ENCODE data around the gene MIA. TPM values are rescaled to one million over a fixed set of nuclear protein-coding genes. Genes with fewer than 3 reads are reported as not detected.

MIA gene
- total and polyA plus RNA-seq, 9 of the 15 experiments (the other 6 are each of a cell fraction or from before 2014, with no cell fraction given) = 0.21 TPM; not detected in 8

DNA sequence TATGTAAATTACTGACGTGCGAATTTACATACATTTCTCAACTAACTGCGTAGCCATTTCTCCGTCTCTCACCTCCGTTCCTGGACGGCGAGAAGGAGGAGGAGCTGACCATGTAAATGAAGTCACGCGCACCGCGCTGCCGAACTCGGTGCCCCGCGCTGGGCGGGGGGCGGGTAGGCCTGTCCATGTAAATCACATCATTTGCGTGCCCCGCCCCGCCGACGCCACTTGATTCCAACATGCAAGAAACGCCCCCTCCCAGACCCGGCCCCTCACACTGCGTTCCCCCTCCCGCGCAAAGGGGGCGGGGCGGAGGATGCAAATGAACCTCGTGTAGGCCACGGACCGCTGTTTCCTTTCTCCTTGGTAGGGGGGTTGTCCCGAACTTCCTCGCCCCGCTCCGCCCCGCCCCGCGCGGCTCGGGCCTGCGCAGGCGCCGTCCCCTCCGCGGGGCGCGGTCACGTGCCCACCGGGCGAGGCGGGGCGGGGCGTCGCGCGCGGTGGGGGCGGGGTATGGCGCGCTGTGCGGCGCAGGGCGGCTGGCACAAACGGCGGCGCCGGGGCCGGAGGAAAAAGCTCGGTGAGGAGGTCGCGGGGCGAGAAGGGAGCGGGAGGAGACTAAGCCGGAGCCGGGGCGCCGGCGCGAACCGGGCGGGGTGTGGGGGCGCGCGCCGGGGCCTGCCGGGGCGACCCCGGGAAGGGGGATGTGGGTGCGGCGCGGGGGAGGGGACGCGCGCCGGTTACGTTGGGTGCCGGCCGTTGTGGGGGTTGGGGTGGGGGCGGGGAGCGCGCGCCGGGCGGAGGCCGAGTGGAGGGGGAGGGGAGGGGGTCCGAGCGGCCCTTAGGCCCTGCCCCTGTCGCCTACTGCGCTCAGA lies 23.6 kb downstream of the MIA start, which contains the start of gene EGLN2 (continued):
- TF ChIP-seq NCOA4 (IDR thresholded peaks at IDR 0.05; ENCODE audit: partially characterized antibody) (no peak), HOXB6 (CRISPR knock-in tag; IDR thresholded peaks at IDR 0.05; ENCODE audit: borderline replicate concordance) (no peak), ZNF23 (CRISPR knock-in tag; IDR thresholded peaks at IDR 0.05) (no peak), RBM39 (optimal IDR thresholded peaks at IDR 0.05; ENCODE audit: low read depth, low read length) (no peak), HDAC6 (IDR thresholded peaks at IDR 0.05; ENCODE audit: low read depth, low read length) (no peak), ZNF143 (CRISPR knock-in tag; IDR thresholded peaks at IDR 0.05) (no peak), TAF9B (IDR thresholded peaks at IDR 0.05; ENCODE audit: partially characterized antibody) (no peak), GTF2E2 (tag; IDR thresholded peaks at IDR 0.05) (no peak), SAFB2 (IDR thresholded peaks at IDR 0.05; ENCODE audit: borderline replicate concordance, low read depth, low read length, severe bottlenecking) (no peak), PHF21A (IDR thresholded peaks at IDR 0.05; ENCODE audit: borderline replicate concordance, low read depth) (no peak), ZNF121 (CRISPR knock-in tag; conservative IDR thresholded peaks at IDR 0.05) (no peak), KDM5B (IDR thresholded peaks at IDR 0.05; ENCODE audit: insufficient replicate concordance, low read depth, low read length) (no peak)
- TF ChIP-seq, protein P1, sequence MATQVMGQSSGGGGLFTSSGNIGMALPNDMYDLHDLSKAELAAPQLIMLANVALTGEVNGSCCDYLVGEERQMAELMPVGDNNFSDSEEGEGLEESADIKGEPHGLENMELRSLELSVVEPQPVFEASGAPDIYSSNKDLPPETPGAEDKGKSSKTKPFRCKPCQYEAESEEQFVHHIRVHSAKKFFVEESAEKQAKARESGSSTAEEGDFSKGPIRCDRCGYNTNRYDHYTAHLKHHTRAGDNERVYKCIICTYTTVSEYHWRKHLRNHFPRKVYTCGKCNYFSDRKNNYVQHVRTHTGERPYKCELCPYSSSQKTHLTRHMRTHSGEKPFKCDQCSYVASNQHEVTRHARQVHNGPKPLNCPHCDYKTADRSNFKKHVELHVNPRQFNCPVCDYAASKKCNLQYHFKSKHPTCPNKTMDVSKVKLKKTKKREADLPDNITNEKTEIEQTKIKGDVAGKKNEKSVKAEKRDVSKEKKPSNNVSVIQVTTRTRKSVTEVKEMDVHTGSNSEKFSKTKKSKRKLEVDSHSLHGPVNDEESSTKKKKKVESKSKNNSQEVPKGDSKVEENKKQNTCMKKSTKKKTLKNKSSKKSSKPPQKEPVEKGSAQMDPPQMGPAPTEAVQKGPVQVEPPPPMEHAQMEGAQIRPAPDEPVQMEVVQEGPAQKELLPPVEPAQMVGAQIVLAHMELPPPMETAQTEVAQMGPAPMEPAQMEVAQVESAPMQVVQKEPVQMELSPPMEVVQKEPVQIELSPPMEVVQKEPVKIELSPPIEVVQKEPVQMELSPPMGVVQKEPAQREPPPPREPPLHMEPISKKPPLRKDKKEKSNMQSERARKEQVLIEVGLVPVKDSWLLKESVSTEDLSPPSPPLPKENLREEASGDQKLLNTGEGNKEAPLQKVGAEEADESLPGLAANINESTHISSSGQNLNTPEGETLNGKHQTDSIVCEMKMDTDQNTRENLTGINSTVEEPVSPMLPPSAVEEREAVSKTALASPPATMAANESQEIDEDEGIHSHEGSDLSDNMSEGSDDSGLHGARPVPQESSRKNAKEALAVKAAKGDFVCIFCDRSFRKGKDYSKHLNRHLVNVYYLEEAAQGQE (IDR thresholded peaks at IDR 0.05; ENCODE audit: borderline replicate concordance) = peak; percentile 54
- TF ChIP-seq, protein P1 (CRISPR knock-in tag; IDR thresholded peaks at IDR 0.05; ENCODE audit: low read depth) = no peak
- TF ChIP-seq, protein P2, sequence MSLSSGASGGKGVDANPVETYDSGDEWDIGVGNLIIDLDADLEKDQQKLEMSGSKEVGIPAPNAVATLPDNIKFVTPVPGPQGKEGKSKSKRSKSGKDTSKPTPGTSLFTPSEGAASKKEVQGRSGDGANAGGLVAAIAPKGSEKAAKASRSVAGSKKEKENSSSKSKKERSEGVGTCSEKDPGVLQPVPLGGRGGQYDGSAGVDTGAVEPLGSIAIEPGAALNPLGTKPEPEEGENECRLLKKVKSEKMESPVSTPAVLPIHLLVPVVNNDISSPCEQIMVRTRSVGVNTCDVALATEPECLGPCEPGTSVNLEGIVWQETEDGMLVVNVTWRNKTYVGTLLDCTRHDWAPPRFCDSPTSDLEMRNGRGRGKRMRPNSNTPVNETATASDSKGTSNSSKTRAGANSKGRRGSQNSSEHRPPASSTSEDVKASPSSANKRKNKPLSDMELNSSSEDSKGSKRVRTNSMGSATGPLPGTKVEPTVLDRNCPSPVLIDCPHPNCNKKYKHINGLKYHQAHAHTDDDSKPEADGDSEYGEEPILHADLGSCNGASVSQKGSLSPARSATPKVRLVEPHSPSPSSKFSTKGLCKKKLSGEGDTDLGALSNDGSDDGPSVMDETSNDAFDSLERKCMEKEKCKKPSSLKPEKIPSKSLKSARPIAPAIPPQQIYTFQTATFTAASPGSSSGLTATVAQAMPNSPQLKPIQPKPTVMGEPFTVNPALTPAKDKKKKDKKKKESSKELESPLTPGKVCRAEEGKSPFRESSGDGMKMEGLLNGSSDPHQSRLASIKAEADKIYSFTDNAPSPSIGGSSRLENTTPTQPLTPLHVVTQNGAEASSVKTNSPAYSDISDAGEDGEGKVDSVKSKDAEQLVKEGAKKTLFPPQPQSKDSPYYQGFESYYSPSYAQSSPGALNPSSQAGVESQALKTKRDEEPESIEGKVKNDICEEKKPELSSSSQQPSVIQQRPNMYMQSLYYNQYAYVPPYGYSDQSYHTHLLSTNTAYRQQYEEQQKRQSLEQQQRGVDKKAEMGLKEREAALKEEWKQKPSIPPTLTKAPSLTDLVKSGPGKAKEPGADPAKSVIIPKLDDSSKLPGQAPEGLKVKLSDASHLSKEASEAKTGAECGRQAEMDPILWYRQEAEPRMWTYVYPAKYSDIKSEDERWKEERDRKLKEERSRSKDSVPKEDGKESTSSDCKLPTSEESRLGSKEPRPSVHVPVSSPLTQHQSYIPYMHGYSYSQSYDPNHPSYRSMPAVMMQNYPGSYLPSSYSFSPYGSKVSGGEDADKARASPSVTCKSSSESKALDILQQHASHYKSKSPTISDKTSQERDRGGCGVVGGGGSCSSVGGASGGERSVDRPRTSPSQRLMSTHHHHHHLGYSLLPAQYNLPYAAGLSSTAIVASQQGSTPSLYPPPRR (CRISPR knock-in tag; IDR thresholded peaks at IDR 0.05; ENCODE audit: borderline replicate concordance) = no peak

Data from K562 (cell line).